ENCODE measurements around the gene IMMP2L. TPM values are rescaled to one million over a fixed set of nuclear protein-coding genes. Genes with fewer than 3 reads are reported as not detected.

The IMMP2L gene
- total and polyA plus RNA-seq, 2 donors (not counting 3 experiments of a cell fraction or from before 2014, with no cell fraction given): 9.9 to 11.8 TPM

DNA sequence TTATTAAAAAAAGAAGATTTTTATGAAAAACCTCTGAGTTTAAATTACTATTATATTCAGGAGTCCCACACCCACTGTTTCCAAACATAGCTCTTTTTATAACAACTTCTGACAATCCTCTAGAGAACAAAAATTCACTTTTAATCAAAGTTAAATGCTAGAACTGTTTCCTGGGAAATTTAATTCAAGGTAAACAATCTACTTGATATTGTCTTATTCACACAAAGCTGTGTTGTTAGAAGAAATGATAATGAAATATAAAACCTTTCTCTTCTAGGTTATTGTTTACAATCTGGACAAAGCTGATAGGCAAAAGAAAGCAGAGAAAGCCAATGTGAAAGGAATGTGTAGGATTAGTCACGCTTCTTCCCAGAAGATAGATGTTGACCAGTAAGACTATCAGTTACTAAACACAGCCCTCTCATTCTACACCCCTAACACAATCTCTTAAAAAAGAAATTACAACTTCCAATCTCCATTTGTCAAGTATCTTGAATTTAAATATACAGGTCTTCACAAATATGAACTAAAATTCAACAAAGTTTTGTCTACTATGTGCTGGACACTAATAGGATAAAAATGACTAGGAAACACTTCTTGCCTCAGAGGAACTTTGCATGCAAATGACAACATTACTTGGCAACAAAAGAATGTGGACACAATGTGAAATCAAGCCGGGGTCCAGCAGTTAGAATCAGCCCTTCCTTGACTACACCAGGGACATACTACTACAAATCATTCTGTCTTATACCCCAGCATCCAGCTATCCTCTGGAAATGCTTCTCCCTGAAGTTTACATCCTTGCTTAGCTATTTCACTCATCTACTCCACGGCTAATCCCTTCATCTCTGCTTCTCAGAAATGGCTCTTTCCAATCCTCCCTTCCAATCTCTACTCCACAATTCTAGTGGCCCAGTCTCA lies 123.7 kb downstream of the IMMP2L start:
- DNase-seq (ENCODE audit: low read depth, low spot score) (peak; percentile 88), FAIRE-seq (peak; percentile 88)
- Histone ChIP-seq H3K9ac (replicated peaks; ENCODE audit: extremely low read depth, insufficient read depth, low read length) (no peak overlapping the region), H3K9me3 (replicated peaks; ENCODE audit: control insufficient read depth, insufficient read depth, low read length) (no peaks in the 10 kb centered on the region), H3K9me1 (replicated peaks; ENCODE audit: control insufficient read depth, extremely low read depth, insufficient read depth, low read length) (no peaks in the 10 kb centered on the region), H2AFZ (ENCODE audit: low read depth, low read length) (peak overlapping the region; percentile 34), H3K4me2 (ENCODE audit: insufficient read depth, low read length) (peak overlapping the region; percentile 28), H3K27me3 (ENCODE audit: control insufficient read depth in 2 of 2, insufficient read depth in 2 of 2, low read length in 2 of 2) (no peaks in the 10 kb centered on the region), H3K79me2 (ENCODE audit: control insufficient read depth, insufficient read depth, low read length) (no peaks in the 10 kb centered on the region), H3K4me3 (replicated peaks in 1 of 3; ENCODE audit: insufficient read depth in 1 of 3, low read depth in 1 of 3, low read length in 3 of 3) (no peak overlapping the region), H3K27ac (ENCODE audit: insufficient read depth, low read depth, low read length) (peak overlapping the region; percentile 0), H3K4me1 (ENCODE audit: control insufficient read depth, extremely low read depth, insufficient read depth, low read length) (no peaks in the 10 kb centered on the region), H4K20me1 (replicated peaks; ENCODE audit: control insufficient read depth, extremely low read depth, insufficient read depth, low read length) (no peaks in the 10 kb centered on the region), H3K36me3 (ENCODE audit: control insufficient read depth in 2 of 2, extremely low read depth in 1 of 2, insufficient read depth in 2 of 2, low read length in 2 of 2) (no peaks in the 10 kb centered on the region)
- intact Hi-C loops (cut with micrococcal nuclease) (no loop called here), dilution Hi-C loops (cut with MboI; ENCODE audit: extremely low pct_ligation_motif_present, low sequenced_read_pairs) (no loop called here)
- POLR2A ChIA-PET: no interaction called here
- BruUV-seq (replicated peaks): no TSS peak
- TF ChIP-seq JUN (IDR thresholded peaks at IDR 0.05; ENCODE audit: borderline replicate concordance, insufficient read depth, insufficient read length, low read depth) (peak; percentile 41), POLR2A (IDR thresholded peaks at IDR 0.05; ENCODE audit: low read depth, low read length) (no peak)
- CTCF ChIA-PET: interaction anchor here (0.6 to 1.5 kb wide), 5 partner anchors 10 to 180 kb away, joined by 3 to 5 read pairs (median 3); no protein-coding TSS in a partner anchor

DNA sequence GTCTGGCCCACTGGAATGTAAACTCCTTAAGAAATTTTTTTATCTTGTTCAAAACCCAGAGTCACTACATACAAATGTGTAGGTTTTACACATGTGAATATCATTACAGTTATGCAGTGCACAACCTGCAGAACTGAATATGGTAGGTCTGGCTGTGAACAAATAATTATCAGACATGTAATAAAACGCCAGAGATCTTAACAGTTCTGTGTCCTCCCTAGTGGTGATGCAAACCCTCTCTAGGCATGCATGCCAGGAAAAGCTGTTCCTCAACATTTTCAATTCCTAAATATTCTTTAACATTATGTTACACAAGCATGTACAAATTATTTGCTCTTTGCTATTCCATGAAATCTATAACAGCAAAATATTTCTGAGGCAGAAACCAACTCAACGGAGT lies 124.6 kb downstream of the IMMP2L start:
- Histone ChIP-seq H3K4me3 (replicated peaks in 1 of 3; ENCODE audit: insufficient read depth in 1 of 3, low read depth in 1 of 3, low read length in 3 of 3) (no peak overlapping the region), H3K79me2 (ENCODE audit: control insufficient read depth, insufficient read depth, low read length) (no peaks in the 10 kb centered on the region), H3K36me3 (ENCODE audit: control insufficient read depth in 2 of 2, extremely low read depth in 1 of 2, insufficient read depth in 2 of 2, low read length in 2 of 2) (no peaks in the 10 kb centered on the region), H3K27ac (ENCODE audit: insufficient read depth, low read depth, low read length) (no peak overlapping the region), H3K9me1 (replicated peaks; ENCODE audit: control insufficient read depth, extremely low read depth, insufficient read depth, low read length) (no peaks in the 10 kb centered on the region), H4K20me1 (replicated peaks; ENCODE audit: control insufficient read depth, extremely low read depth, insufficient read depth, low read length) (no peaks in the 10 kb centered on the region), H2AFZ (ENCODE audit: low read depth, low read length) (no peak overlapping the region), H3K9me3 (replicated peaks; ENCODE audit: control insufficient read depth, insufficient read depth, low read length) (no peaks in the 10 kb centered on the region), H3K27me3 (ENCODE audit: control insufficient read depth in 2 of 2, insufficient read depth in 2 of 2, low read length in 2 of 2) (no peaks in the 10 kb centered on the region), H3K4me2 (ENCODE audit: insufficient read depth, low read length) (no peak overlapping the region), H3K4me1 (ENCODE audit: control insufficient read depth, extremely low read depth, insufficient read depth, low read length) (no peaks in the 10 kb centered on the region), H3K9ac (replicated peaks; ENCODE audit: extremely low read depth, insufficient read depth, low read length) (no peak overlapping the region)
- dilution Hi-C loops (cut with MboI; ENCODE audit: extremely low pct_ligation_motif_present, low sequenced_read_pairs) (no loop called here), intact Hi-C loops (cut with micrococcal nuclease) (no loop called here)
- no TSS peak for BruUV-seq (replicated peaks)
- DNase-seq (ENCODE audit: low read depth, low spot score) (peak; percentile 5), FAIRE-seq (no peak)
- CTCF ChIA-PET: interaction anchor here (0.6 to 1.5 kb wide), 3 partner anchors 9 to 181 kb away, joined by 3 to 5 read pairs (median 3); no protein-coding TSS in a partner anchor
- POLR2A ChIA-PET: no interaction called here
- TF ChIP-seq FOS (IDR thresholded peaks at IDR 0.05; ENCODE audit: borderline replicate concordance, insufficient read depth, low read length): no peak
- no peak for TF ChIP-seq GATA2 (IDR thresholded peaks at IDR 0.05; ENCODE audit: insufficient read depth, insufficient read length, low read depth, low read length)
- no peak for TF ChIP-seq EZH2 (IDR thresholded peaks at IDR 0.05; ENCODE audit: borderline replicate concordance, low read depth, low read length, severe bottlenecking)
- no peak for TF ChIP-seq MYC (IDR thresholded peaks at IDR 0.05; ENCODE audit: low read depth, low read length)
- TF ChIP-seq, protein P1, sequence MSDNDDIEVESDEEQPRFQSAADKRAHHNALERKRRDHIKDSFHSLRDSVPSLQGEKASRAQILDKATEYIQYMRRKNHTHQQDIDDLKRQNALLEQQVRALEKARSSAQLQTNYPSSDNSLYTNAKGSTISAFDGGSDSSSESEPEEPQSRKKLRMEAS (IDR thresholded peaks at IDR 0.05; ENCODE audit: insufficient read depth, insufficient read length): no peak
- TF ChIP-seq POLR2A (IDR thresholded peaks at IDR 0.05; ENCODE audit: low read depth, low read length): no peak
- TF ChIP-seq JUN (IDR thresholded peaks at IDR 0.05; ENCODE audit: borderline replicate concordance, insufficient read depth, insufficient read length, low read depth): no peak
- no peak for TF ChIP-seq POLR2AphosphoS5 (IDR thresholded peaks at IDR 0.05; ENCODE audit: insufficient read depth, low read depth, low read length)
- TF ChIP-seq, protein P2, sequence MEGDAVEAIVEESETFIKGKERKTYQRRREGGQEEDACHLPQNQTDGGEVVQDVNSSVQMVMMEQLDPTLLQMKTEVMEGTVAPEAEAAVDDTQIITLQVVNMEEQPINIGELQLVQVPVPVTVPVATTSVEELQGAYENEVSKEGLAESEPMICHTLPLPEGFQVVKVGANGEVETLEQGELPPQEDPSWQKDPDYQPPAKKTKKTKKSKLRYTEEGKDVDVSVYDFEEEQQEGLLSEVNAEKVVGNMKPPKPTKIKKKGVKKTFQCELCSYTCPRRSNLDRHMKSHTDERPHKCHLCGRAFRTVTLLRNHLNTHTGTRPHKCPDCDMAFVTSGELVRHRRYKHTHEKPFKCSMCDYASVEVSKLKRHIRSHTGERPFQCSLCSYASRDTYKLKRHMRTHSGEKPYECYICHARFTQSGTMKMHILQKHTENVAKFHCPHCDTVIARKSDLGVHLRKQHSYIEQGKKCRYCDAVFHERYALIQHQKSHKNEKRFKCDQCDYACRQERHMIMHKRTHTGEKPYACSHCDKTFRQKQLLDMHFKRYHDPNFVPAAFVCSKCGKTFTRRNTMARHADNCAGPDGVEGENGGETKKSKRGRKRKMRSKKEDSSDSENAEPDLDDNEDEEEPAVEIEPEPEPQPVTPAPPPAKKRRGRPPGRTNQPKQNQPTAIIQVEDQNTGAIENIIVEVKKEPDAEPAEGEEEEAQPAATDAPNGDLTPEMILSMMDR (IDR thresholded peaks at IDR 0.05; ENCODE audit: extremely low read depth in 1 of 2, insufficient read depth in 1 of 2, low read depth in 1 of 2, low read length in 2 of 2): no peak
